ENCODE data around the gene TECTA.
"Not testable (repeated sequence)": the region's sequence is repeated elsewhere in the genome, so short reads cannot be mapped to it uniquely, and the experiment has no call there.

TECTA gene

DNA sequence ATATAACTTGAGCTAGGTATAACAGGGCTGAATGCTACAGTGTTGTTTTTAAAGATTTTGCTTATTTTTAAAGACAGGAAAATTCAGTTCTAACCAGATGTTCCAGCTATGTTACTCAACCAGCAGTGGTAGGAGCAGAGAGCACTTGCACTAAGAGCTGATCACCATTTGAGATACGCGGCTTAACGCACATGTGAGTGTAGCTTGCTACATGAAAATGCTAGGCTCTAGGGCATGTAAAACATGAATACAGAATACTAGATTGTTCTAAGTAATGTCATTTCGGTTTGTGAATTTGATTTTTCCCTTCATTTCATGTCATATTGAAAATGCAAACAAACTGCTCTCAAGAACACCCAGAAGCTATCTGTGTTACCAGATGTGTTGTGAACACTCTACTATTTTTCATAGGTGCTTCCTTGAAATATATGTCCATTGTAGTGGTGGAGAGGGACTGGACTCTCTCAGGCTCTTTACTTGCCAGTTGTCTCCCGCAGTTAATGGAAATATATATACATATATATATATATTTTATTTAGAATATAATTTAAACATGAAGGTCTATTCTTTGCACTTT, 10.8 kb upstream of the TECTA start:
- no peak for DNase-seq (ENCODE audit: low read depth)

DNA sequence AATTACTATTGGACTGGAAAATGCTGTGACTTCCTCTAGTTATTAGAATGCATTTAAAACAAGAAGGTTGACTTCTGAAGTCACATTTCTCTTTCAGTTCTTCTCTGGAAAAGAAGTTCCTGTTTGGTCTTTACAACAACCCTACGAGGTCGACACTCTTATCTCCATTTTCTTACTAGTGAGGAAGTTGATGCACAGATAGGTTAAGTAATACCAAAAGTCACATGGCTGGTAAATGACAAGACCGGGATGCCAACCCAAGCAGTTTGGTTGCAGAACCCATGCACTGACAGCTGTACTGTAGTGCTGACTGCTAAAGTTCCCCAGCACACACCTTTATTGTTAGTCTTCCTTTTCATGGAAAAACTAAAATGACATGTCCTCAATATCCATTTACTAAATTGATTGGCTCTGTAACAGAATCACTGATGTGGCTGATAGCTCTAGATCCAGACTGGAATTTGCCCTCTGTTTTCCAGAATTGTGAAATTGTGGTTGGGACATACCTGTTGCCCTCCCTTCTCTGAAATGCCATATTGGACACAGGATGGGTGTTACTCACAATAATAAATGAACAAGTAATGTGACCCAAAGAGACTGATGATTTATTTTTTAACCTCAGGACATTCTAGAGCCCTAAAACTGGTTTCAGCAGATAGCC, 9.4 kb upstream of the TECTA start:
- DNase-seq (ENCODE audit: low read depth): no peak

- no peak for DNase-seq (ENCODE audit: low read depth)
These were observed 5.5 kb upstream of the TECTA start for GRCh38 chr11:121095561-121095960.

GRCh38 chr11:121099364-121099763, 1.7 kb upstream of the TECTA start:
- no peak for DNase-seq (ENCODE audit: low read depth)

DNA sequence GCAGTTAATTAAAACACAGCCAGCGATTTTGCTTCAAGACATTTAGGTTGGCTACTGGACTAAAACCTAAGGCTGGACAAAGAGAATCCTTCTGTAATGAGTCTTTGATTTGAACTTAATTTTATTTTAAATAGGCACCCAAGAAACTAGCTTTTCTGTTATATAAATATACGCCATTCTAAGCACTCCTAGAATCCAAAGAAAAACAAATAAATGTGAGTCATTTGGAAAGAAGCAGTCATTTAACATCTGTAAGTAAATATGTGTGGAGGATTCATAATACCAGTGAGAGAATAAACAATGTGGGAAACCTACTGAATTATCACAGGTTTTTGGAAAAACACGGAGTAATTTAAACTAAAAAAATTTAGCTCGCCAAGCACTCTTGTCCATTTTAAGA, 1.2 kb upstream of the TECTA start:
- DNase-seq (ENCODE audit: low read depth): peak; percentile 18

- no peak for DNase-seq (ENCODE audit: low read depth)
These were observed 3.3 kb downstream of the TECTA start for GRCh38 chr11:121104312-121104762.

GRCh38 chr11:121105063-121105480, 4.0 kb downstream of the TECTA start:
- no peak for DNase-seq (ENCODE audit: low read depth)

DNA sequence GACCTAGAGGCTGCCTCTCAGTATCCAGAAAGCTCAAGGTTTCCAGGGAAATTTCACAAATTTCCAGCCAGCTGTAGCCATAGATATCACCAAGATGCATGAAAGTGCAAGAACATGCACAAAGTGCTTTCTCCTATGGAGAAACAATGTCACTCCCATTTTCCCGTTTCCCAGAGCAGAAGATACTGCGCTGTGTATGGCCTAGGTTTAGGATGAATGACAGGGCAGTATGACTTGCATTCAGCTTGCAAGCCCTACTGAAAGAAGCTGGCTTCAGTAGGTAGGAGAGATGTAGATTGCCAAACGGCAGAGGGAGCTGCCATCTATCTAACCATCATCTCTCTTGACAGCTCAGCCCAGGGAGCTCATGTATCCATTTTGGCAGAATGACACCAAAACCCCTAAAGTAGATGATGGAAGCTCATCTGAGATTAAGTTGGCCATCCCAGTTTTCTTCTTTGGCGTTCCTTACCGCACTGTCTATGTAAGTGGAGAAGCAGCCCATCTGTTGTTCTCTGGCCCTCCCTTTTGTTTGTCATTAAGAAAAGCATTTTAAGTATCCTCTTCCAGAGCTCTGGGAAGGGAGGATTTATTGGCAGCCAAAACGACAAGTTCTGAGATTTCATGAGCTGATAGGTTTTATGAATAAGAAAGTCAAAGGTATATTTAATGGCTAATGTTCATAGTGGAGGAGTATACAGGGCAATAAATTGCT, 4.6 kb downstream of the TECTA start:
- no peak for DNase-seq (ENCODE audit: low read depth)

- no peak for DNase-seq (ENCODE audit: low read depth)
These were observed 5.8 kb downstream of the TECTA start for GRCh38 chr11:121106812-121107211.

DNA sequence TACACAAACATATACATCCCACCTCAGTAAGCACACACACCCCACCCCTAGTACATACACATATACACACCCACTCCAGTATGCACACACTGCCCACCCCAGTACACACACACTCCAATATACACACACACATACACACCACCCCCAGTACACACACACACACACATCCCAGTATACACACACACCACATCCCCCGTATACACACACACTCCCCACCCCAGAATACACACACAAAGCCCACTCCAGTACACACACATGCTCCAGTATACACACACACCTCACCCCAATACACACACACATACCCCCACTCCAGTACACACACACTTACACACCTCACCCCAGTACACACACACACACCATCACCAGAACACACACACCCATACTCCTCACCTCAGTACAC, 7.4 kb downstream of the TECTA start:
- no peak for DNase-seq (ENCODE audit: low read depth)

DNA sequence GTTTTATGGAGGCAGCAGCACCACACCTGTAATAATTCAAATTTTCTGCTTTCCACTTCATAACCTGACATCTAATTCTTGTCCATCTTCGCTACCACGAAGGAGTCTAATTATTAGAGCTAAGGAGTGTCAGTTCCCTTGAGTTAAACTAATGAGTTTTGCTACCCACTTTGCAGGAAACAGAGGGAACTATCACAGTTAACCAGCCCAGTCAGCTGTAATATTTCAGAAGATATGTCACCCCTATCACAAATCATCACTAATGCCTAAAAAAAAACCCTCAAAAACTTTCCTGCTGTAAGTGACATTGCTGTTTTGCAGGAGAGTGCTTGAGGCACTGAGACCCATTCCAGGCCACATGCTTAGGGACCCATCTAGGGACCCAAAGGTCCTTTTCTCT, 8.4 kb downstream of the TECTA start:
- DNase-seq (ENCODE audit: low read depth): no peak

- no peak for DNase-seq (ENCODE audit: low read depth)
These were observed 9.0 kb downstream of the TECTA start for GRCh38 chr11:121109916-121110586.

- DNase-seq (ENCODE audit: low read depth): no peak
These were observed 10.1 kb downstream of the TECTA start for GRCh38 chr11:121110871-121111724.

DNA sequence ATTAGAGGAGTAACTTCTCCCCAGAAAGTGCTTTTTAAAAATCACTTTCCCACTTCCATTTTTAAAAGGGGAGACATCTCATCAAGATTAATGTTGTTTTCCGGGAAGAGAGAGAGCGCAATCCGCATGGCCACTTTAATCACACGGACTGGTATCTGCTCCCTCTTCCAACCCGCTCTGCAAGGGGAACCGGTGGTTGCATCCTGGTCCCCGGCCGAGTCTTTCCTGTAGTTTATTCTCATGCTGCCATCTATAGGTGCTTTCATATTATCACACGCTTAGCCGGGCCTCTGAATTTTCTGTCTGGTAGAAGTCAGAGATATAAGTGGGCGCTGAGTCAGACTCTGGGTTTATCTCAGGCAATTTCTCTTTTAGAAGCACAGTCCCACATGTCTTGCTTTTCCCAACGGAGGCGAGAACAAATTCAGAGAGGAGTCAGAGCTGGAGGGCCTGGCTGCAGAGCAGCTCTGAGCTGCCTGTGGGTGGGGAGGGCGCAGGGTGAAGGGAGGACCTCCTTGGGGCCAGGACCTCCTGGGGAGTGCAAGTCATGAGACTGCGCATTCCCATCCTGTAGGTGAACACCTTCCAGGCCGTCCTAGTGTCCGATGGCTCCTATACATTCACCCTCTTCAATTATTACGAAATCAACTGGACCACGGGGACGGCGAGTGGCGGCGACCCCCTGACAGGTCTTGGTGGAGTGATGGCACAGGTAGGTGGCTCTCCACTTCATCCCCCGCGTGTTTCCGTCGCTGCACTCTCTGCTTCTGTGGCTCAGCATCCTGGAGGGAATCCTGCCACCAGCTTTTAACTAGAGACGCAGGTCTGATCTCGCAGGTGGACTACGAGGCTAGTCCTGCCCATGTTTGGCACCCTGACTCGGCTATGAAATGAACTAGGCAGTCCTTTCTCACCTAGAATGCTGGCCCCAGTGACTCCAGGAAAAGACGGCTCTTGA, 11.7 kb downstream of the TECTA start:
- peak; percentile 31 for DNase-seq (ENCODE audit: low read depth)

- no peak for DNase-seq (ENCODE audit: low read depth)
These were observed 12.6 kb downstream of the TECTA start for GRCh38 chr11:121113611-121114010.

DNA sequence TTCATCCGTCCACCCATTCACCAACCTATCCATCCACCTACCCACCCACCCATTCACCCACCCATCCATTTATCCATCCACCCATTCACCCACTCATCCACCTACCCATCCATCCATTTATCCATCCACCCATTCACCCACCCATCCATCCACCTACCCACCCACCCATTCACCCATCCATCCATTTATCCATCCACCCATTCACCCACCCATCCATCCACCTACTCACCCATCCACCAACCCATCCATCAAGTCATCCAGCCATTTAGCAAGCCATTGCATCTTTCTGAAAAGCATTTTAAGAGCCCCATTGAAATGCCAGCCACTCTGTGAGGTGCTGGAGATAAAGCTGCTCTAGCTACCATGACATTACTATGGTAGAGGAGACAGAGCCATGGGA, 14.0 kb downstream of the TECTA start:
- DNase-seq (ENCODE audit: low read depth): not testable (repeated sequence)

- no peak for DNase-seq (ENCODE audit: low read depth)
These were observed 16.7 kb downstream of the TECTA start for GRCh38 chr11:121117788-121118187.

- DNase-seq (ENCODE audit: low read depth): no peak
These were observed 18.4 kb downstream of the TECTA start for GRCh38 chr11:121119440-121119839.

GRCh38 chr11:121122328-121122727, 21.3 kb downstream of the TECTA start:
- no peak for DNase-seq (ENCODE audit: low read depth)

GRCh38 chr11:121123496-121124069, 22.5 kb downstream of the TECTA start:
- no peak for DNase-seq (ENCODE audit: low read depth)

Measured in GM04503 (cell line).